ENCODE results near the gene CCDC3.

GRCh38 chr10:12960941-12961340 lies 40.6 kb downstream of the CCDC3 start:
- TF ChIP-seq CTCF (conservative IDR thresholded peaks at IDR 0.05; ENCODE audit: low read depth, low read length) (no peak), EZH2 (IDR thresholded peaks at IDR 0.05; ENCODE audit: low read length, unreplicated experiment) (no peak)
